Posterior cingulate gyrus (tissue), 11 donors: ENCODE measurements around the gene PTPRQ.
A peak's percentile ranks its signal among the peaks of the same experiment; 100 is the strongest.

Source experiments
- DNase-seq, 10 donors: peaks; one replicate each; pipeline versions ENCODE4 v3.0.0 to v3.0.0-alpha.2; 2020 to 2021; ENCODE audit warnings: mixed read lengths in 3 of 10
- intact Hi-C: fragments of 100-400 bp; cut with DNase I; formaldehyde crosslinking; loops from one replicate; pipeline ENCODE4 v1.15.1; 2023

The PTPRQ gene

DNA sequence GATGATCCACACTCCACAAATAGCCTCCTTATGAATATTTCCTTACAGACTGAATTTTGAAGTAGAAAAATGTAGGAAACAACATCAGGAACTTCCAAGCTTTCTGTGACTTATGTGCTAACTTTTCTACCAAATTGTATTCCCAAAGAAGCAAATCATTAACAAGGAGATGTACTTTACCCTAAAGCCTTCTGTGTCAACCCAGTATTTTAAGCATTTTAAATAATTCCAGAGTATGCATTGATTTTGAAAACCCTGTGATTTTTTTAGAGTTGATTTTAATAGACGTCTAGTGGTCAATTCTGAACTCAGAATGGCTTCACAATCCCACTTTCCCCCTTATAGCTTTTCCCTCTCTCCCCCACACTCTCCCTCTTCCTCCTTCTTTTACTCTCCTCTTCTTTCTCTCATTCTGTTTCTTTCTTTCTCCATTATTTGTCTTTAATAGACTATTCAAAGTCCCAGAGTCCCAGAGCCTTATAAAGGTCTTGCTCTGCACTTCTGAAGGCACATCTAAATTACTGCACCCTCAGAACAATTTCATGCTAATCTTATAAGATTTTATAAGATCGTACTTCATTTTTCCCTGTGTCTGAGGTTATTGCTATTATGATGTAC lies 253.3 kb downstream of the PTPRQ start:
- DNase-seq = no peak
- intact Hi-C loops = no loop called here

DNA sequence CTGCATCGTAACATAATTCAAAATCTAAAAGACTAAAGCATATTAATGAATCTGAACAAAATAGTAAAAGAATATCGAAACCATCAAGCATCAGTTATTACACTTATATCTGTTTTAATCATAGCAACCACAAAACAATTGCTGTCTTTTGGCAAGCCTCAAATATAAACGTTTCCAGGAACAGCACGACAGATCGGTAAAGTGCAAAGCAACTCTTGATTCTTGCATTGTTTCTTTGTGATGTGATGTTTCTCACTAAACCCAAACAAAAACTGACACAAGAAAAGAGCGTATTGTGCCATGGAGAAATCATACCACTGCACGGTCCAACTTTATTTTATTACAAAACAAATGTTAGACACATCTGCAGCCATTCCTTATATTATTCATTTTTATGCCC lies 254.2 kb downstream of the PTPRQ start:
- no peak for DNase-seq
- intact Hi-C loops = no loop called here

DNA sequence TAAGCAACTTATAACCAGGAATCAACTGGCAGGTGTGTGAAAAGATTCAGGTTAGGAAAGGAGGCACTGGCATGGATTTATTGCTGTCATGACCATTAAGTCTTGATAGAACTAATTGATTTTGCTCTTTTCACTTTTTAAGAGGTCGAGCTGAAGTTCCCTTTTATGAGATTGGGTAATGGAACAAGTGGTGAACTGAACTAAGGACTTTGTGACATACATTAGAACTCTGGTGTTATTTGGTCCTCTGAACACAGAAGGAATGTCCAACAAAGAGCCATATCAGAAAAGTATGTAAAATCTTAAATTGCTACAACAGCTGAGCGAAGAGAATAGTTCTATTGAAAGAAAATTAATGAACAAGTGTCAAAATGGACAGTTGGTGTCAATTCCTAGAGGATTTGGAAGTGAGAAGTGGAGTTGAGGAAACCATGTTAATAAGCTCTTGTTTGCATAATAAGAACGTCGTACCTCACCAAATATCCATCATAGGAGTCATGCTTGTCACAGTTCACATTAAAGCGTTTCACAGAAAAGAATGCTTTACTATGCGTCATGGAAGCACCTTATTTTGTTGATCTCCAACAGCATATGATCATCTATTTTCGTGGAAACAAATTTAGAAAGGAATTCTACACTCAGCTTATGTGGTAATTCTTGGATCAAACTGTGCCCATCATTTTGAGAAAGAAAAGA lies 255.0 kb downstream of the PTPRQ start:
- intact Hi-C loops = no loop called here

DNA sequence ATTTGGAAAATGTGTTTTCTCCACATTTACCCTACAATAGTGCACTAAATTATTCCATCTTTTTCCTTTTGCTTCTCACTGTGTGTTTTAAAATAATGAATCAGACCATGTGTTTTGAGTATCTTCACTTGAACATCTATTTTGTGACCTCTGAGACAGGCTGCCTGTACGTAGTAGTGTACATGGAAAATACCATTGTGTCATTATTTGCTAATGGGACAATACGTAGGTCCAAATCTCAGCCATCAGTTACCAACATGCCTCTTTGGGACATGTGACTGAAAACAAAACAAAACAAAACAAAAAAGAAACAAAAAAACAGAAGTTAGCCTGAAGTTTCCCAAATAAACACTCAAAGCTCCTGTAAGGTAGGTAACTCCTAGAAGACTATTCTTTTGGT lies 256.3 kb downstream of the PTPRQ start:
- DNase-seq = no peak
- intact Hi-C loops = no loop called here

More for the DNA sequence above, 255.0 kb downstream of the PTPRQ start:
- no peak for DNase-seq

DNA sequence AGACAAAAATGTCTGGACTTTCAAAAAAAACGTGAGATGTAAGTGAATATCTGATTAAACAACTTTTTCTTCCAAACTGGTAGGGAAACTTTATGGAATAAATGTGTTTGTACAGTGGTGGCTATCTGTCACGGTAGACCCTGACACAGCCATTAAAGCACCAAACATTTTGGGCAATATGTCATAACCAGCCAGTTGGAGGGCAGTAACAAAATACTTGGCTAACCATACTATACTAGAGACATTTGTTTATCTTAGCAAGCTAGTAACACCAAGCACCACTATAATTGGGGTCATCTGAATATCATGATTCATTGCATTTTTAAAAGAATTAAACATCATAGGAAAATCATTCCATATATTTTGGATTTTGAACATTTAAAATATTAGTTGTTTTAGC lies 257.4 kb downstream of the PTPRQ start:
- intact Hi-C loops = no loop called here
- DNase-seq = no peak

DNA sequence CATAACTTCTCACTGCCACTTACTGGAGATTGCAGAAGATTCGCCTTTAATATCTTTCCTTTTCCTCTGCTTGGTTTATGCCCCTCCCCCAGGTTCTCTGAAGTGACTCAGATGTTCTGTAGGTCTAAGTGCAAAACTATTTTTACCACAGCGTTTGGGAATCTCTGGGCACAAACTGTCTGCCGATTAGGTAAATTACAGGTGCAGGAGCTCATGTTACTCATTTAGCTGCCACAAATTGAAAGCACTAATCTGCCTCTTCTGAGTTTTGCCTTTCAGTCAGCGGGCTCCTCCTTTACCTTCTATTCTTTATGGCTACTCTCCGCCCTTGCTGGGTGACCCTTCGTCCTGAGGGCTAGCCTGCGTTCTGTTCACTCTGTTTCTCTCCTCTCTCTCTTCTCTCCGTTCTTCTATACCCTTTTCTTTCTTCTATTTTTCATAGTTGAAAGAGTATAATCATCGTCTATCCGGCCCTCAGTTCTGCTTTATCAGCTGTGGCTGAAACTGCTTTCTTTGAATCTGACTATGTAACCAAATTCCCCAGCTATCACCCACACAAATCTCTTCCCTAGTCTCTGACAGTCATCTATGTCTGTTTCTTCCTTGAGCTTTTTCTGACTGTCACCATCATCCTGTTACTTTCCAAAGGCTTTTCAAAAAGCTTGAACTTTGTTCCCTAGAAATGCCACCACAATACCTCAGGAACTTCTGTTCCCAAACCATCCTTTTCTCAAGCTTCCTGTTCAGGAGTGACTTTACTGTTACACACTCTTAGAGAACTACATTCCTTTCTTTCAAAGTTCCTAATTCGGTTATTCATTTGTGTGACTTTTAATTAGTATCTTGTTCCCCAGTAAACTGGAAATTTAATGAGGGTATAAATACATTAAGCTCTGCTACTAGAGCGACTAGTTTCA lies 259.1 kb downstream of the PTPRQ start:
- DNase-seq = no peak

DNA sequence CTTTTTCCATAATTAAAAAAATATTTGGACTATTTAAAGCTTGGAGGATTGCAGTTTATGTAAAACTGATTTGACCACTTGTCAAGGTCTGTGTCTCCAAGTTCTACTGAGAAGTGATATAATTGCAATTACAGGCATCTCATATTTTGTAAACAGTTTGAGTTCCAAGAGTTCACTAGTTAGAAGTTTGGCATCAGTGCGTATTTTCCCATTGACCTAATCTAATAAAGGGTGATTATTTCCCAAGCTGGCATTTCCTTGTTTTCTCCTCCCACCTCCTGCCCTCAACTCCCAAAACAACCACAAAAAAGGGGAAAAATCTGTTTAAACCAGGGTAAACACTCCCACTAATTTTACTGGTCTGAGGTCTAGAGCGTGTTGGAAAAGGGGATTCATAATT lies 260.4 kb downstream of the PTPRQ start:
- intact Hi-C loops = no loop called here
- no peak for DNase-seq

More for the DNA sequence above, 259.1 kb downstream of the PTPRQ start:
- intact Hi-C loops = no loop called here

DNA sequence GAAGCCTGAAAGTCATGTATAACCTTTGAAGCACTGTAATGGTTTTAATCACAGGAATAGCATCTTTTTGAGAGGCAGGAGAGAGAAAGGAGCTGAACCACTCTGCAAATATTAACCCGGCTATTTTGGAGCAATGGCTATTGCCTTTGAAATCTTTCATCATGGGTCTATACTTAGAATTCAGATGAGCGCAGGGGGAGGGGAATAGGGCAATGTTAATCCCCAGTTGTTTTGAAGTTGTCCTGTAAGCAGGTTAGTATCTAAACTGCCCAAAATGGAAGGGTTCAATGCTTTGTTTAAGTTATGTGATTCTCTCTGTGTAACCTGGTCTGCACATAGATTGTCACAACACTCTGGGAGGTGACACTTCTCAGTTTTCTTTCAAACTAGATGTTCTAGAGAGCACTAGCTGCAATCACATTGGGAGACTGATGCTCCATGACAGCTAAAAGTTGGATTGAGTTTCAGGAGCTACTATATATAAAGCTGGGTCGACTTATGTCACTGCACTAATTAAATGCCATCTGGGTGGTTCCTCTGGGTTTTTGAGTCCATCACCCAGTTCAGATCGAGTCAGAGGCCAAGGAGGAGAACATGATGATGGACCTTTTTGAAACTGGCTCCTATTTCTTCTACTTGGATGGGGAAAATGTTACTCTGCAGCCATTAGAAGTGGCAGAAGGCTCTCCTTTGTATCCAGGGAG lies 263.2 kb downstream of the PTPRQ start, which contains the start of gene MYF6:
Gene MYF6 (plus strand): TSS at position 509 of the 704 bp plus-strand sequence. CDS start 86 bp downstream, at position 595.
- intact Hi-C loops = no loop called here
- DNase-seq = no peak

DNA sequence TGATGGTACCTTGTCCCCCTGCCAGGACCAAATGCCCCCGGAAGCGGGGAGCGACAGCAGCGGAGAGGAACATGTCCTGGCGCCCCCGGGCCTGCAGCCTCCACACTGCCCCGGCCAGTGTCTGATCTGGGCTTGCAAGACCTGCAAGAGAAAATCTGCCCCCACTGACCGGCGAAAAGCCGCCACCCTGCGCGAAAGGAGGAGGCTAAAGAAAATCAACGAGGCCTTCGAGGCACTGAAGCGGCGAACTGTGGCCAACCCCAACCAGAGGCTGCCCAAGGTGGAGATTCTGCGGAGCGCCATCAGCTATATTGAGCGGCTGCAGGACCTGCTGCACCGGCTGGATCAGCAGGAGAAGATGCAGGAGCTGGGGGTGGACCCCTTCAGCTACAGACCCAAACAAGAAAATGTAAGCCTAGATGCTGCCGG lies 263.8 kb downstream of the PTPRQ start:
- peak in 3 of 10 donors; percentile 61 to 82 (median 74) for DNase-seq
- intact Hi-C loops = no loop called here

DNA sequence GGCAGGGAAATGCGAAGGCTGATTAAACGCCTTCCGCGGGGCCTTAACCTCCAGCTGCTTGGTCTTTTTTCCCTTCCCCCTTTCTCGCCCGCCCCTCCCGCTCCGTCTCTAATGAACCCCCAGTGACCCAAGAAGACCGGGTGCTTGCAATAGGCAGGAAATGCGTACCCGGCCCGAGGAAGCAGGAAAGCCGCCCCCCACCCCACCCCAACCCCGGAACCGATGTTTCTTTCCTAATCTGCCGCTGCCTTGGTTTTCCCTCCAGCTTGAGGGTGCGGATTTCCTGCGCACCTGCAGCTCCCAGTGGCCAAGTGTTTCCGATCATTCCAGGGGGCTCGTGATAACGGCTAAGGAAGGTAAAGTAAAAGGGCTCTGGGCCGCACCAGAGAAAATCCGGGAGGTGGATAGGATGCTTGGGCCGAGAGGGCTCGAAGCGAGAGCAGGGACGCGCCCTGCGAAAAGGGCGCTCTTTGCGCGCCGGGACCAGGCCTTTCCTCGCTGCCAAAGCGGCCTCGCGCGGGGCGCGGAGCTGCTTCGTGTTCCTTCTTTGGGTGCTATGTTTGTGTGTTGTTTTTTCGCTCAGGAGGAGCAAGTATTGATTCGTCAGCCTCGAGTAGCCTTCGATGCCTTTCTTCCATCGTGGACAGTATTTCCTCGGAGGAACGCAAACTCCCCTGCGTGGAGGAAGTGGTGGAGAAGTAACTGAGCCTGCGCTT lies 264.4 kb downstream of the PTPRQ start:
- DNase-seq = peak in 2 of 10 donors; percentile 52 to 70
- intact Hi-C loops = no loop called here

DNA sequence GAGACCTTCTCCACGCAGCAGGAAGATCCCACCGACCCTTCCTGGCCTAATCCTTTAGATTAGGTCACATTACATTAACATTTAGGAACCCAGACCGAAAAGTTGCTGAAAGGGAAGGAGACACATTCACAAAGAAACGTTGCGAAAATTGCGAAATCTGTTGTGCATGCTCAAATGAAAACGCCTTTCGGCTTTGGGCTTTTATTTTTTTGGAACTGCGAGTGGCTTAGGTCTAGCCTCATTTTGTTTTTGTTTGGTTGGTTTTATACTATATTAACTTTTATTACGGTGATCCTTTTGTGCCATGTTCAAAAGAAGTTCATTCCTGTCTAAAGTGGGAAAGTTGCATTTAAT lies 264.9 kb downstream of the PTPRQ start:
- no peak for DNase-seq
- intact Hi-C loops = no loop called here

DNA sequence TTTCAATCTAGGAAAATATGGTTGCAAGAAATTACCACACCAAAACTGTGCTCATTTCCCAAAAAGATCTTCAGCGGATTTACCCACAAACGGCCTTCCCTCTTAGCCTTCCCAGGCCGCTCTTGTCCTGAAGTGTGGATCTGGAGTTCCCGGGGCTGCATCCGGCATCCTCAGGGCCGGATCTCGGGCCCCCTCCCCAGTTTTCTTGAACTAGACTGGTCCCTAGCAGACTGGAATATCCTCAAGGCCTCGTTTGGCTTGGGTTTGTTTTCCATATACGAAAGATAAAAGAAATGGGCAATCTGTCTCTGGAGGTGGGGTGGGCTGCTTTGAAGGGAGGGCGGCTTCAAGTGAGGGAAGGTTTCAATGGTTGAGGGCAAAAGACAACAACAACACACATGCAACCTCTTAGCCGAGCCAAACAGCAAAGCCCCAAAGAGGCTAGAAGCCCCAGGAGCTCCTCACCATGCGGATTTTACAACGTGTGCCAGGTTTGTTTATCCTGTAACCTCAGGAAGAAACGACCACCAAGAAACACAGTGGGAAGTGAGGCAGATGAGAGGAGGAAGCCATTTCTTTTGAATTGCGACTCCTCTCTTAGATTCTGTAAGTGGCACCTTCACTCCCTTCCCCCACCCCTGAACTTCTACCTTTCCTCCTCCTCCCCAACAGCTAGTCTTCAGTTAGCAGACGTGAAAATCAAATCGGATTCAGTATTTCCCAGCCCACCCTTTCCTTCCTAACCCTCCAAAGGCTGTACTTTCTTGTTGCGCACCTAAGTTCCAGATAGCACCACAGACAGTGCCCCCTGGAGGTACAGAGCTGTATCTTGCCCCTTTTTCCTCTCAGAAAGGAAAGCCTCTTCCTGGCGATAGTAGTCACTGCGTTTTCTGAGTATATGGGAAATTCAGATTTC lies 266.0 kb downstream of the PTPRQ start:
- peak in 1 of 10 donors; percentile 52 for DNase-seq
- intact Hi-C loops = no loop called here

DNA sequence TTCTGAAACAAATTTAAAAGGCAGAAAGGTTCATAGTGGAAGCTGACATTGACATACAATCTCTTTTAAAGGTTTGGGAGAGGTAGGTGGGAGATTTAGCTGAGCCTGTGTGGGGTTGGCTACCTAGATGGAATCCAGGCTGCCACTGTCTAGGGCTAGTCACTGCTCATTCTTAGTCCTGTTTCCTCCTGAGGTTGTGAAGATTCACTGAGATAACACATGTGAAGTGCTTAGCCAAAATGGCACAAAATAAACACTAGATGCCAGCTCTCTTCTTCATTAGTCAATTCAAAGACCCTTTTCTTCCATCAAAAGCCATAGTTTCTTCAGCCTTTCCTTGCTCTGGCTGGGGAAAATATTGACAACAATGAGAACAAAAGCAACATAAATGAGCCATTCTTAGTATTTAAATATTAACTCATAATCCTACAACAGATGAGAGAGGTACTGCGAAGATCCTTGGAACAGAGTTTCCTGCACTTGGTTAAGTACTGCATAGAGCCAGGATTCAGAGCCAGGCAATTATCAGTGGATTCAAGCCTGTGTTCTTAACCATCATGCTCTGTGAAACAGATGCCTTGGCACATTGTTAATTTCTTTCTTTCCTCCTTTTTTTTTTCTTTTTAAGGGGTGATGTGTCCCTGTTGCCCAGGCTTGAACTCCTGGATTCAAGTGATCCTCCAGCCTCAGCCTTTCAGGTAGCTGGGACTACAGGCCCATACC lies 266.9 kb downstream of the PTPRQ start:
- intact Hi-C loops = no loop called here
- no peak for DNase-seq

DNA sequence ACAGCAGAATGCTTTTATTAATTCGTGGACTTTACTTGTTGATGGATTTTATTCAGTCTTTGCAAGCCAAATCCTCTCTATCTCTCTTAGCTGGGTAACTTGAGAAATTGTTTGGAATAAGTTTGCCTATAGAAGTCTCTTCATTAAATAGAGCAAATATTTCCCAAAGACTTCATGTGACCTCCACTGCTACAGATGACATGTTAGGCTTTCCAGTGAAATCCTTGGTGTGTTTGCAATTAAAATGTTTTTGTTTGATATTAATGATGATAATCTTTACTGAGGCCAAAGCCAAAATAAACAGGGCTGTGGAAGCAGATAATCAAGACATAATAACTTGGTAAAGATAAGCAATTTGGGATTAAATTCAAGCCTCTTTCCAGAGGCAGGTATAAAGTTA lies 267.8 kb downstream of the PTPRQ start:
- DNase-seq = no peak
- intact Hi-C loops = no loop called here

DNA sequence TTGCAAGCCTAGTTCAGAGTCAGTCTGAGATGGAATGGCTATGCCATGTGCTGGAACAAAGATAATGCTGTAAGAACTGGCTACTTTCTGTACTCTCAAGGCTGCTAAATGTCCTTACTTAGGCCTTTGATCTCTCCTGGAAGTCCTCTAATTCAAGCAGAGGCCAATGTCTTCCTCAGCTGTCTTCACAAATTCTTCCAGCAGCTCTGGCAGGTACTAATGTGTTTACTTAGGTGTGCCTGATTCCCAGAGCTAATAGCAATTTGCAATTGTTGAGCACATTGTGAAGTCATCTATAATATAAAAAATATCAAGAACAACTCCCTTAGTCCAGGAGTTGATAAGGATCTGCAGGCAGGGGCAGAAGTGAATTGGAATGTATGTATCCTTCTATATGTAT lies 268.8 kb downstream of the PTPRQ start:
- no peak for DNase-seq
- intact Hi-C loops = no loop called here

DNA sequence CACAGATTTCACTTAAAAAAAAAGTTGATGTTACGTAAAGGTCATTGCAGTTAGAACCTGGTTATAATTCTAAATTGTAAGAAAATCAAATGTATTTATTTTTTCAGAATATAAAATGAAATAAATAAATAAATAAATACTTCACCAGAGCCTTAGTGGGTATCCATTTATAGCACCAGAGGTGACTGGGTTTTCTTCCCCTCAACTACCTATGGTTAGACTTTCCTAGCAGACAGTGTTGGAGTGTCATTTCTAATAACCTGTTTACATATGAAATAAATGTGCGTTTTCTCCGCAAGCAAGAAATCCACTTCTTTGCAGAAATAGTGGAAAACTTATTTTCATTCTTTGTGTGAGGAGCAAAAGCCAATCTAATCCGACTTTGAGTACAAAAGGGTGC lies 269.4 kb downstream of the PTPRQ start:
- intact Hi-C loops = no loop called here
- no peak for DNase-seq

DNA sequence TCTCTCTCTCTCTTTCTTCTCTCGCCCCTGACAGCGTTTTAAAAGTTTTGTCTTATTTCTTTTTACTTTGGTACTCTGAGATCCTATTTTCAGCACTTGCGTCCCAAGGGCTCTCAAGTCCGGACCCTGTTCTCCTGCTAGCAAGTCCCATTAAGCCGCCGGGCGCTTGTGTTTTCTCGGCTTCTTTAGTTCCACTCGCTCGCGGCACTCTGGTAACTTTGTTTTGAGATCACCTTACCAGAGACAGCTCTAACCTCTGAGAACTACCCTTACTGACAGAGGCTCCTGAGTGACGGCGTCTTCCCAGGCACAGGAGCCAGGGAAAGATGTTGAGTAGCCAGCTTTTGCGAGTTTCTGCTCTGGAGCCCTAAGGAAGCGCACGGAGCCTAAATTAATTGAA lies 270.0 kb downstream of the PTPRQ start:
- intact Hi-C loops = no loop called here
- peak in 2 of 10 donors; percentile 55 to 72 for DNase-seq

DNA sequence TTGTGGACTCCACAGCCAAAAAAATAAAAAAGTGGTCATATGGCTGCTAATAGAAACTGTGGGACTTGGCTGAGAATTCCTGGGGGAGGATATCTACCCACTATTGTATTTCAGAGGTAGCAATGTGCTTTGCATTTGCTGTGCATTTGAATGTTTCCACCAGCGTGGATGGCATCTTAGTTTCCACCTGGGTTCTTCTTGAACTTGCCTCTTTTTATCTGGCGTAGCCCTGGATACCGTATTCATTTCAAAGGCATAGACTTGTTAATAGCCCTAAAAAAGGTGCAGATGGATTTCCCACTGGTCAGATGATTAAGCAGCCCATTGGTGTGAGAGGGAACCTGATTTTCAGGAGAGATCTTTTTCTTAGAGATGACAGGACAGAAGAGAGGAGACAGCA lies 270.8 kb downstream of the PTPRQ start:
- intact Hi-C loops = no loop called here
- no peak for DNase-seq
